ENCODE data around the gene SLC27A5. TPM values are rescaled to one million over a fixed set of nuclear protein-coding genes. Genes with fewer than 3 reads are reported as not detected.

The SLC27A5 gene
- total RNA-seq, 1 experiment from 2014 or later: 24.9 TPM

DNA sequence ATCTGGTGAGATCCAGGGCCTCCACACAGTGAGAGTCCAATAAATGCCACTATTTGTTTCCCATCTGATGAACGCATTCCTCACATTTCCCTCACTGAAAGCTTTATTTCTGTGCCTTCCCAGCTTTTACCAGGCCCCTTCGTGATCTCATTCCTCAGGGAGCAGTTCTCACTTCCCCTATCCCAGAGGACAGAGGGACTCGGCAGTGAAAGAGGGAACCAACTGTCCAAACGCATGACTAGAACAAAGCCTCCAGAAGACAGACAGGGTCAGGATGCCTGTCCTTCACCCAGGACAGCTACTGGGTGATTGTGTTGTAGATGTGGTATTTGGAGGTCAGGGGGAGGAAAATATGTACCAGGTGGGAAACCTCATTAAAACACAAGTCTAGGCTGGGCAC lies 9.9 kb upstream of the SLC27A5 start:
- no peak for TF ChIP-seq EZH2 (IDR thresholded peaks at IDR 0.05; ENCODE audit: borderline replicate concordance, low read depth, low read length, poor library complexity, severe bottlenecking)
- TF ChIP-seq, protein P1, sequence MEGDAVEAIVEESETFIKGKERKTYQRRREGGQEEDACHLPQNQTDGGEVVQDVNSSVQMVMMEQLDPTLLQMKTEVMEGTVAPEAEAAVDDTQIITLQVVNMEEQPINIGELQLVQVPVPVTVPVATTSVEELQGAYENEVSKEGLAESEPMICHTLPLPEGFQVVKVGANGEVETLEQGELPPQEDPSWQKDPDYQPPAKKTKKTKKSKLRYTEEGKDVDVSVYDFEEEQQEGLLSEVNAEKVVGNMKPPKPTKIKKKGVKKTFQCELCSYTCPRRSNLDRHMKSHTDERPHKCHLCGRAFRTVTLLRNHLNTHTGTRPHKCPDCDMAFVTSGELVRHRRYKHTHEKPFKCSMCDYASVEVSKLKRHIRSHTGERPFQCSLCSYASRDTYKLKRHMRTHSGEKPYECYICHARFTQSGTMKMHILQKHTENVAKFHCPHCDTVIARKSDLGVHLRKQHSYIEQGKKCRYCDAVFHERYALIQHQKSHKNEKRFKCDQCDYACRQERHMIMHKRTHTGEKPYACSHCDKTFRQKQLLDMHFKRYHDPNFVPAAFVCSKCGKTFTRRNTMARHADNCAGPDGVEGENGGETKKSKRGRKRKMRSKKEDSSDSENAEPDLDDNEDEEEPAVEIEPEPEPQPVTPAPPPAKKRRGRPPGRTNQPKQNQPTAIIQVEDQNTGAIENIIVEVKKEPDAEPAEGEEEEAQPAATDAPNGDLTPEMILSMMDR (conservative IDR thresholded peaks at IDR 0.05; ENCODE audit: low read depth, low read length): no peak
- no peak overlapping the region for H3K27ac ChIP-seq (ENCODE audit: low read depth, low read length, poor library complexity, severe bottlenecking)
- no peak for DNase-seq (ENCODE audit: low spot score)
- no peaks in the 10 kb centered on the region for H3K9me3 ChIP-seq (ENCODE audit: low read depth, low read length, poor library complexity, severe bottlenecking)
- ChIA-PET CTCF (no interaction called here), POLR2A (ENCODE audit: low non-redundant PET) (interaction anchor here (0.6 kb wide), 1 partner anchor 33 kb away, joined by 6 read pairs; no protein-coding TSS in a partner anchor)
- H3K4me3 ChIP-seq (ENCODE audit: low read depth, low read length, poor library complexity, severe bottlenecking): no peak overlapping the region
- H3K4me1 ChIP-seq (ENCODE audit: insufficient read depth, low read length, poor library complexity, severe bottlenecking): peaks cover 12% of the 10 kb centered on the region
- intact Hi-C loops (cut with micrococcal nuclease; ENCODE audit: unreplicated experiment): no loop called here
- H3K27me3 ChIP-seq (replicated peaks; ENCODE audit: insufficient read depth, low read depth, low read length, poor library complexity): no peaks in the 10 kb centered on the region
- BruUV-seq (replicated peaks): no TSS peak
- peaks cover 4% of the 10 kb centered on the region for H3K36me3 ChIP-seq (ENCODE audit: insufficient read depth, low read length, poor library complexity, severe bottlenecking)

DNA sequence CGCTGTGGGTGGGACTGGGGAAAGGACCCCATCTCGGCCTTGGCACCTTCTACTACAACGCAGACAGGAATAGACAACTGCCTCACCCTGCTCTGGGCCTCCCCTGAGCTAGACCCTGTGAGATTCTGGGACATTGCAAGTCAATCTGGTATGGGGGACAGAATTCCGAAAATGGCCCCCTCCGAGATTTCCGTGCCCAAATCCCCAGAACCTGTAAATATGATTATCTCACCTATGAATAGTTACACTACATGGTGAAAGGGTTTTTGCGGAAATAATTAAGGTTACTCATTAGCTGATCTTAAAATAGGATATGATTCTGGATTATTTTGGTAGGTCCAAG lies 8.4 kb upstream of the SLC27A5 start:
- H3K27me3 ChIP-seq (replicated peaks; ENCODE audit: insufficient read depth, low read depth, low read length, poor library complexity): no peaks in the 10 kb centered on the region
- ChIA-PET CTCF (interaction anchor here (1.0 to 2.1 kb wide), 3 partner anchors 8 to 24 kb away, joined by 3 to 9 read pairs (median 5); partner anchors contain the start of gene TRIM28), POLR2A (ENCODE audit: low non-redundant PET) (interaction anchor here (0.8 kb wide), 1 partner anchor 11 kb away, joined by 5 read pairs; no protein-coding TSS in a partner anchor)
- H3K4me1 ChIP-seq (ENCODE audit: insufficient read depth, low read length, poor library complexity, severe bottlenecking): peaks cover 19% of the 10 kb centered on the region
- H3K36me3 ChIP-seq (ENCODE audit: insufficient read depth, low read length, poor library complexity, severe bottlenecking): peaks cover 11% of the 10 kb centered on the region
- TF ChIP-seq EZH2 (IDR thresholded peaks at IDR 0.05; ENCODE audit: borderline replicate concordance, low read depth, low read length, poor library complexity, severe bottlenecking): no peak
- TF ChIP-seq, protein P1 (conservative IDR thresholded peaks at IDR 0.05; ENCODE audit: low read depth, low read length): no peak
- peak overlapping the region; percentile 86 for H3K4me3 ChIP-seq (ENCODE audit: low read depth, low read length, poor library complexity, severe bottlenecking)
- H3K27ac ChIP-seq (ENCODE audit: low read depth, low read length, poor library complexity, severe bottlenecking): peak overlapping the region; percentile 97
- DNase-seq (ENCODE audit: low spot score): no peak
- BruUV-seq (replicated peaks): TSS peak; percentile 88
- intact Hi-C loops (cut with micrococcal nuclease; ENCODE audit: unreplicated experiment): no loop called here
- H3K9me3 ChIP-seq (ENCODE audit: low read depth, low read length, poor library complexity, severe bottlenecking): no peaks in the 10 kb centered on the region

DNA sequence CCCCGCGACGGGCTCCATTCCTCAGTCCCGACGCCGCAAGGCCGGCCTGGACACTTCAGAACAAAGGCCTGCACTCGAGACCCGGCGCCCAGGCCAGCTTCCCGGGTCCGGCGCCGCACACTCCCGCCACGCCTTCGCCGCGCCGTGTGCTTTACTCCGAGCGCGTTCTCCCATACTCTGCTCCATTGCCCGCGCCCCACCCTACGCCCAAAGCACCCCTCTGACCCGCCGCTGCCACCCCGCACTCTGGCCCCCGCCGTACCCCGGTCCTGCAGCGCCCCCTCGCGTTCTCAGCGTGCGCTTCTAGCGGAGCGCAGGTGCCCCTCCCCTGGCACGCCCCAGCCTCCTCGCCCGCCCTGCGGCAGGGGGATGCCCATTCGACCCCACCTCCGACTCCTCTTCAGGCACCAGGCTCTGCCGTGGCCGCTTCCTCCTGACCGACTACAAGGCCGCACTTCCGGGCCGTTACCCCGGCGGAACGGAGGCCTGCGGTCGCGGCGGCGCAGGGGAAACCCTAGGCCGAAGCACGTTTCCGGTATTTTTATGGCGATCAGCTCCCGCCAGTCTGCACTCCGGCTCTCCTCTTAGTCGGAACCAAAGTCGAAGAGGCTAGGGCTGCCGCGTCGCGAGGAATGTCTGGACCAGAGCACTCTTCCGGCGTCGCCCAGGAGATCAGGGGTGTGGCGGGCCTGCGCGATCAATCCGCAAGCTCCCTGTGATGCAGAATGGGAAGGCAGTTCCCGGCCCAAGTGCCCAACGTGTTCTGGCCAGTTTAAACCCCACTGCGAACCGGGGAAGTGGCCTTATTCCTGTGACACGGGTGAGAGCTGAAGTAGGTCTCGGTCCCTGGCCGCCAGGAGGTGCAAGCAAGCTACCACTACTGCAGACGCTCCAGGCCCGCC lies 7.8 kb upstream of the SLC27A5 start, which contains the start of gene ZBTB45:
Gene ZBTB45 (minus strand): TSS at position 456 of the 902 bp plus-strand sequence. CDS start 2,137 bp downstream, outside the sequence.
- CTCF ChIA-PET: interaction anchor here (1.0 to 2.1 kb wide), 5 partner anchors 9 to 44 kb away, joined by 3 to 9 read pairs (median 3); partner anchors contain the start of genes TRIM28 and ZNF446
- intact Hi-C loops (cut with micrococcal nuclease; ENCODE audit: unreplicated experiment): no loop called here
- no peaks in the 10 kb centered on the region for H3K27me3 ChIP-seq (replicated peaks; ENCODE audit: insufficient read depth, low read depth, low read length, poor library complexity)
- peak; percentile 98 for DNase-seq (ENCODE audit: low spot score)
- peak within 1 kb of the TSS; percentile 86 for H3K4me3 ChIP-seq (ENCODE audit: low read depth, low read length, poor library complexity, severe bottlenecking)
- H3K9me3 ChIP-seq (ENCODE audit: low read depth, low read length, poor library complexity, severe bottlenecking): no peaks in the 10 kb centered on the region
- peaks cover 23% of the 10 kb centered on the region for H3K4me1 ChIP-seq (ENCODE audit: insufficient read depth, low read length, poor library complexity, severe bottlenecking)
- H3K27ac ChIP-seq (ENCODE audit: low read depth, low read length, poor library complexity, severe bottlenecking): peak within 1 kb of the TSS; percentile 97
- POLR2A ChIA-PET (ENCODE audit: low non-redundant PET): interaction anchor here (0.8 kb wide), 1 partner anchor 12 kb away, joined by 5 read pairs; no protein-coding TSS in a partner anchor
- H3K36me3 ChIP-seq (ENCODE audit: insufficient read depth, low read length, poor library complexity, severe bottlenecking): peaks cover 11% of the 10 kb centered on the region
- no peak for TF ChIP-seq EZH2 (IDR thresholded peaks at IDR 0.05; ENCODE audit: borderline replicate concordance, low read depth, low read length, poor library complexity, severe bottlenecking)
- TF ChIP-seq, protein P1 (conservative IDR thresholded peaks at IDR 0.05; ENCODE audit: low read depth, low read length): peak; percentile 82
- BruUV-seq (replicated peaks): TSS peak; percentile 49

All from A673 (cell line).